Right lobe of liver (tissue), 4 donors: ENCODE measurements around the gene CA14.

Experiments used
- POLR2A ChIP-seq: fragments of 450-650 bp; IDR thresholded peaks from one replicate; pipeline ENCODE4 v1.6.1; 2017; ENCODE audit warnings: antibody characterized with exemption, mild to moderate bottlenecking
- TF ChIP-seq, protein P1 (sequence below), 4 donors: fragments of 200-600 bp in 3 of 4; fragments of 450-650 bp in 1 of 4; IDR thresholded peaks; one replicate each; pipeline versions ENCODE4 v1.5.1 to v1.8.0; 2016 to 2022; ENCODE audit warnings: antibody characterized with exemption in 4 of 4, mild to moderate bottlenecking in 2 of 4
- donor health status: DM: no; HTN: no; CAD: no.
- donor health status: DM: no; HTN: no; CAD: no.
- donor health status: DM: no; HTN: yes; CAD: no.

DNA sequence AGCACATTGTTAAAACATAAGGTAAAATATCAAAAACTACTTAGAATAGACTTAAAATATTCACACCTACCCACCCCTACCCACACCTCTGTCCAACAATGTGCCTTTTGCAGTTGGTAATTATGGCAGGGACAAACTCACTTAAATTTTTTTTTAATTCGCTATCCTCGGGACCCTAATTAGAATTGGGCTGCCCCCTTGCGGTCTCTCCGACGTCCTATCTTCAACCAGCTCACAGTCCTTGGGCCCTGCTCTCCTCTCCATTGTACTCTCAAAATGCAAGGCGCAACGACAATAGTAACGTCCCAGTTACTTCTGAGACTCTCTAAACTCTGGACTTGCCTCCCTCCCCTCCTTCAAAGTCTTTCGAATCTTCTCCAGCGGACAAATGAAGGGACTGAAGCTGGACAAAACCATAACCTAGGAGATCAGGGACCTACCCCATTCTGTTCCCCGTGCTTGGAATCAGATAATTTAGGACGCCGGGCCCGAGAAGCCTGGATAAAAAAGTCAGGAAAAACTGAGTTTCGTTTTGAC lies 23.7 kb downstream of the CA14 start:
- TF ChIP-seq, protein P1, sequence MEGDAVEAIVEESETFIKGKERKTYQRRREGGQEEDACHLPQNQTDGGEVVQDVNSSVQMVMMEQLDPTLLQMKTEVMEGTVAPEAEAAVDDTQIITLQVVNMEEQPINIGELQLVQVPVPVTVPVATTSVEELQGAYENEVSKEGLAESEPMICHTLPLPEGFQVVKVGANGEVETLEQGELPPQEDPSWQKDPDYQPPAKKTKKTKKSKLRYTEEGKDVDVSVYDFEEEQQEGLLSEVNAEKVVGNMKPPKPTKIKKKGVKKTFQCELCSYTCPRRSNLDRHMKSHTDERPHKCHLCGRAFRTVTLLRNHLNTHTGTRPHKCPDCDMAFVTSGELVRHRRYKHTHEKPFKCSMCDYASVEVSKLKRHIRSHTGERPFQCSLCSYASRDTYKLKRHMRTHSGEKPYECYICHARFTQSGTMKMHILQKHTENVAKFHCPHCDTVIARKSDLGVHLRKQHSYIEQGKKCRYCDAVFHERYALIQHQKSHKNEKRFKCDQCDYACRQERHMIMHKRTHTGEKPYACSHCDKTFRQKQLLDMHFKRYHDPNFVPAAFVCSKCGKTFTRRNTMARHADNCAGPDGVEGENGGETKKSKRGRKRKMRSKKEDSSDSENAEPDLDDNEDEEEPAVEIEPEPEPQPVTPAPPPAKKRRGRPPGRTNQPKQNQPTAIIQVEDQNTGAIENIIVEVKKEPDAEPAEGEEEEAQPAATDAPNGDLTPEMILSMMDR (IDR thresholded peaks at IDR 0.05) = peak; percentile 67 to 79 (median 74)
- TF ChIP-seq POLR2A = no peak
